CD4-positive, alpha-beta T cell (primary cell): ENCODE measurements around the gene PRKCH. TPM values are rescaled to one million over a fixed set of nuclear protein-coding genes. Genes with fewer than 3 reads are reported as not detected.

Source experiments
- ATAC-seq: fragments of 200-7000 bp; cut with Tn5 transposase; one replicate; pipeline ENCODE4 v1.10.0; 2022; ENCODE audit warnings: mild to moderate bottlenecking; ENCODE audit not compliant: poor library complexity
- CTCF ChIA-PET: fragments of 350-600 bp; sonication (Branson Sonifier 250); formaldehyde crosslinking; loops from one replicate; lab custom pipeline; 2021; ENCODE audit warnings: antibody characterized with exemption, inconsistent platforms; lab: Charles Lee
- POLR2A ChIA-PET: fragments of 350-600 bp; sonication (Branson Sonifier 250); formaldehyde crosslinking; loops from one replicate; lab custom pipeline; 2021; ENCODE audit warnings: antibody characterized with exemption, inconsistent platforms; lab: Charles Lee
- DNase-seq, 14 experiments: peaks; one replicate each; pipeline ENCODE4 v3.0.0-alpha.2; 2013 to 2020; ENCODE audit warnings: mixed read lengths in 2 of 14
- H3K27ac ChIP-seq, 2 donors: one replicate each; pipeline versions ENCODE4 v1.5.1 to v1.7.0; 2013; ENCODE audit warnings: low read length in 2 of 2, low read depth in 1 of 2, mild to moderate bottlenecking in 1 of 2
- H3K27me3 ChIP-seq, 2 experiments: 1 replicate in 1 of 2; 2 replicates in 1 of 2; pipeline versions ENCODE4 v1.6.1 to v1.7.0; 2013; ENCODE audit warnings: low read length in 2 of 2, control low read depth in 1 of 2, mild to moderate bottlenecking in 1 of 2, moderate library complexity in 1 of 2; ENCODE audit not compliant: insufficient read depth in 2 of 2, control insufficient read depth in 1 of 2
- H3K36me3 ChIP-seq: one replicate; pipeline ENCODE4 v1.6.1; 2013; ENCODE audit warnings: low read length, control low read depth; ENCODE audit not compliant: insufficient read depth
- H3K4me1 ChIP-seq: one replicate; pipeline ENCODE4 v1.6.1; 2013; ENCODE audit warnings: low read length, control low read depth; ENCODE audit not compliant: insufficient read depth
- H3K4me3 ChIP-seq: one replicate; pipeline ENCODE4 v1.5.1; 2013; ENCODE audit warnings: mild to moderate bottlenecking, low read length, moderate library complexity
- H3K9me3 ChIP-seq, 2 experiments: 1 replicate in 1 of 2; 2 replicates in 1 of 2; pipeline versions ENCODE4 v1.6.1 to v1.7.0; 2013; ENCODE audit warnings: low read length in 2 of 2, mild to moderate bottlenecking in 2 of 2, control low read depth in 1 of 2, moderate library complexity in 1 of 2; ENCODE audit not compliant: control insufficient read depth in 1 of 2, insufficient read depth in 1 of 2
- H3K27ac Mint-ChIP-seq: one replicate; pipeline ENCODE4 v1.8.0; 2020; ENCODE audit warnings: mixed read lengths
- H3K27me3 Mint-ChIP-seq: one replicate; pipeline ENCODE4 v1.8.0; 2021; ENCODE audit warnings: mixed read lengths
- H3K36me3 Mint-ChIP-seq: one replicate; pipeline ENCODE4 v1.8.0; 2021; ENCODE audit warnings: low read depth, mixed read lengths
- H3K4me1 Mint-ChIP-seq: one replicate; pipeline ENCODE4 v1.8.0; 2021; ENCODE audit warnings: low read depth, mixed read lengths
- H3K4me3 Mint-ChIP-seq: one replicate; pipeline ENCODE4 v1.8.0; 2020; ENCODE audit warnings: mild to moderate bottlenecking, mixed read lengths
- H3K9me3 Mint-ChIP-seq: one replicate; pipeline ENCODE4 v1.8.0; 2020; ENCODE audit warnings: mixed read lengths
- intact Hi-C, 2 experiments: fragments of 100-400 bp; cut with DNase I in 1 of 2; cut with micrococcal nuclease in 1 of 2; formaldehyde crosslinking; loops; one replicate each; pipeline versions ENCODE4 v1.15.1 to v1.9.0; 2023 to 2025; cut with DNase I, micrococcal nuclease
- total RNA-seq, 174 experiments: library from RNA in 2 of 174; stranded (reverse) in 2 of 174; gene quantifications; one replicate each; pipeline ENCODE4 v1.2.3 and lab custom pipeline; 2021 to 2026
- TF ChIP-seq, protein P1 (sequence below): fragments of 200-600 bp; IDR thresholded peaks from one replicate; pipeline ENCODE4 v1.8.0; 2022; ENCODE audit warnings: antibody characterized with exemption, mild to moderate bottlenecking

Gene PRKCH
- total RNA-seq, 2 experiments from 2014 or later: 378 to 385 TPM

DNA sequence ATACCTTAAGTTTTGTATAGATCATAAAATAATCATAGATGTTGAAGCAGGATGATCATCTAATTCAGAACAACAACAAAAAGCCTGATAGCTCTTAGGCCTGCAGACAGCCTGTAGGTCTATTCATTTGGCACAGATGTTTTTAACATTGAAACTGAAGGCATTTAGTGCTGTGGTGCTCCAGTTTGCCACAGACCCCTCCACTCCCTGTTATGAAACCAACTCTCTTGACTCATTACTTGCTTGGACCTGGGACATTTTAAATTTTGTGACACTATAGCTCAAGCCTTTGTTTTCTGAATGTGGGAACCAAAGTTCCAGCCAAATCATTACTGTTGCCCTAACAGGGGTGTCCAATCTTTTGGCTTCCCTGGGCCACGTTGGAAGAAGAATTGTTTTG is 9.1 kb downstream of the PRKCH start:
- DNase-seq: peak in 3 of 14 experiments; percentile 40 to 60 (median 47)

DNA sequence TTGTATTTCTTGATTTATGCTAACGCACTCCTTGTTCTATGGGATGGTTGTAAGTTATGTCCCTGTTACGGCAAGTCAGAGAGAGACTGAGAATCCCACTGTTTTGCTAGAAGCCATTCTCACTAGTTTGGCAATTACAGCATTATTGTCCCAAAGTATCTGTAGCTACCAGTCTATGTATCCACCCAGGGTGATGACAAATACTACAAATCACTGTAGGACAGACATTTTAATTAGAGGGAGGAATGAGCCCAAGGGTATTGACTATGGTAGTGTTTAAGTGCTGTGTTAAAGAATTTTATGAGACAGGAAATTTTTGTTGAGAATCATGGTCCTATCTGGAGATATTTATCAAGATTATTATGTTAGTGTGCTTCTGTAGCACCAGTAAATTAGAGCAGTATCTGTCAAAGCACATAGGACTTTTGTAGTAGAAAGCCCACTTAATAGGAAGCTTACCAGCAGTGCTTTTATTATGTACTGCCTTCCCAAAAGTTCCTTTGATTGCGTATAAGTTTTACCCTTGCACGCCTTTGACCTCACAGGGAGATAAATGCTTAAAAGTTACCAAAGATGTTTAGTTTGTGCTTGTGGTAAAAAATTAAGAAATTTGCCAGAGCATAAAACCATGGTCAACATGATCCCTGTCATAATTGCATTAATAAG is 10.7 kb downstream of the PRKCH start:
- ChIA-PET CTCF (interaction anchor here (1.3 to 6.3 kb wide), 3 partner anchors 10 to 16 kb away, joined by 4 to 29 read pairs (median 4); partner anchors contain the start of gene PRKCH), POLR2A (interaction anchor here (0.6 to 10.4 kb wide), 13 partner anchors 11 to 430 kb away, joined by 3 to 185 read pairs (median 6); partner anchors contain the start of genes PRKCH and SNAPC1)
- peak in 1 of 14 experiments; percentile 16 for DNase-seq
- H3K36me3 ChIP-seq: no peaks in the 10 kb centered on the region
- peak overlapping the region; percentile 85 to 98 for H3K27ac ChIP-seq
- Mint-ChIP-seq H3K36me3 (peaks cover 58% of the 10 kb centered on the region), H3K27ac (peak overlapping the region; percentile 99), H3K4me3 (peak overlapping the region; percentile 88), H3K9me3 (no peaks in the 10 kb centered on the region), H3K27me3 (no peaks in the 10 kb centered on the region), H3K4me1 (peaks cover 86% of the 10 kb centered on the region)
- H3K9me3 ChIP-seq: no peaks in the 10 kb centered on the region
- TF ChIP-seq, protein P1, sequence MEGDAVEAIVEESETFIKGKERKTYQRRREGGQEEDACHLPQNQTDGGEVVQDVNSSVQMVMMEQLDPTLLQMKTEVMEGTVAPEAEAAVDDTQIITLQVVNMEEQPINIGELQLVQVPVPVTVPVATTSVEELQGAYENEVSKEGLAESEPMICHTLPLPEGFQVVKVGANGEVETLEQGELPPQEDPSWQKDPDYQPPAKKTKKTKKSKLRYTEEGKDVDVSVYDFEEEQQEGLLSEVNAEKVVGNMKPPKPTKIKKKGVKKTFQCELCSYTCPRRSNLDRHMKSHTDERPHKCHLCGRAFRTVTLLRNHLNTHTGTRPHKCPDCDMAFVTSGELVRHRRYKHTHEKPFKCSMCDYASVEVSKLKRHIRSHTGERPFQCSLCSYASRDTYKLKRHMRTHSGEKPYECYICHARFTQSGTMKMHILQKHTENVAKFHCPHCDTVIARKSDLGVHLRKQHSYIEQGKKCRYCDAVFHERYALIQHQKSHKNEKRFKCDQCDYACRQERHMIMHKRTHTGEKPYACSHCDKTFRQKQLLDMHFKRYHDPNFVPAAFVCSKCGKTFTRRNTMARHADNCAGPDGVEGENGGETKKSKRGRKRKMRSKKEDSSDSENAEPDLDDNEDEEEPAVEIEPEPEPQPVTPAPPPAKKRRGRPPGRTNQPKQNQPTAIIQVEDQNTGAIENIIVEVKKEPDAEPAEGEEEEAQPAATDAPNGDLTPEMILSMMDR: no peak
- no peaks in the 10 kb centered on the region for H3K27me3 ChIP-seq
- ATAC-seq: no peak
- H3K4me1 ChIP-seq: peaks cover 76% of the 10 kb centered on the region
- peak overlapping the region; percentile 49 for H3K4me3 ChIP-seq
- intact Hi-C loops: loop anchor here in 1 of 2 experiments (1.0 kb wide), 1 partner anchor 9 kb away; no protein-coding TSS in a partner anchor

More for the DNA sequence above, 9.1 kb downstream of the PRKCH start:
- peaks cover 90% of the 10 kb centered on the region for H3K4me1 Mint-ChIP-seq
- peaks cover 66% of the 10 kb centered on the region for H3K36me3 Mint-ChIP-seq
- Histone ChIP-seq H3K27ac (peak overlapping the region; percentile 69 to 85), H3K4me1 (peaks cover 65% of the 10 kb centered on the region), H3K9me3 (no peaks in the 10 kb centered on the region), H3K36me3 (no peaks in the 10 kb centered on the region), H3K4me3 (peak overlapping the region; percentile 49), H3K27me3 (no peaks in the 10 kb centered on the region)
- intact Hi-C loops: no loop called here
- TF ChIP-seq, protein P1: no peak
- POLR2A ChIA-PET: interaction anchor here (0.6 to 10.4 kb wide), 14 partner anchors 9 to 365 kb away, joined by 3 to 185 read pairs (median 4); partner anchors contain the start of genes HIF1A, PRKCH and TMEM30B
- no peak for ATAC-seq
- H3K4me3 Mint-ChIP-seq: peak overlapping the region; percentile 85
- no peaks in the 10 kb centered on the region for H3K9me3 Mint-ChIP-seq
- no peaks in the 10 kb centered on the region for H3K27me3 Mint-ChIP-seq
- no peak overlapping the region for H3K27ac Mint-ChIP-seq
- CTCF ChIA-PET: interaction anchor here (0.7 to 6.3 kb wide), 2 partner anchors 8 to 36 kb away, joined by 3 to 29 read pairs; partner anchors contain the start of gene PRKCH

DNA sequence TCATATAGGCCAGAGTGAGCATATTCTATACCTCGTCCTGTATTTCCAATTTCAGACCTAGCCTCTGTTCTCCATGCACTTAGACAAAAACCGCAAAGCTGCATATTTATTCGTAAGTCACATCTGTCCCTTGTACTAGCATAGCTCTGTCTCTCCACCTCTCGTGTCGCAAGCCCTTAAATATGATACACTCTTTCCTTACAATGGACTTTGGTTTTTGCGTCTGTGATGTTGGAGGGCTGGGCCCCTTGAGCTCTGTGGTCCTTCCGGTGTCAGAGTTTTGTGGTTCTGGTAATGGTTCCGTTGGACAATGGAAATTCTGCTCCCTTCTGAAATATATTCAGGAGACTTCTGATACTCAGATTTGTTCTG is 11.3 kb downstream of the PRKCH start:
- TF ChIP-seq, protein P1: no peak
- Mint-ChIP-seq H3K4me3 (peak overlapping the region; percentile 88), H3K4me1 (peaks cover 84% of the 10 kb centered on the region), H3K27me3 (no peaks in the 10 kb centered on the region), H3K36me3 (peaks cover 56% of the 10 kb centered on the region), H3K9me3 (no peaks in the 10 kb centered on the region), H3K27ac (peak overlapping the region; percentile 99)
- DNase-seq (peak in 4 of 14 experiments; percentile 45 to 63 (median 55)), ATAC-seq (peak; percentile 19)
- Histone ChIP-seq H3K36me3 (no peaks in the 10 kb centered on the region), H3K4me1 (peaks cover 78% of the 10 kb centered on the region), H3K4me3 (peak overlapping the region; percentile 49), H3K9me3 (no peaks in the 10 kb centered on the region), H3K27ac (peak overlapping the region; percentile 85 to 98), H3K27me3 (no peaks in the 10 kb centered on the region)
- ChIA-PET CTCF (interaction anchor here (0.9 to 6.3 kb wide), 5 partner anchors 9 to 505 kb away, joined by 3 to 29 read pairs (median 3); partner anchors contain the start of gene PRKCH), POLR2A (interaction anchor here (0.6 to 10.4 kb wide), 18 partner anchors 12 to 1084 kb away, joined by 3 to 185 read pairs (median 6); partner anchors contain the start of genes PPM1A, PRKCH and SNAPC1)
- intact Hi-C loops: loop anchor here in 1 of 2 experiments (1.0 kb wide), 1 partner anchor 9 kb away; no protein-coding TSS in a partner anchor
